GM10248 (cell line): ENCODE results near the gene TBCEL.
"Not testable (repeated sequence)": the region's sequence is repeated elsewhere in the genome, so short reads cannot be mapped to it uniquely, and the experiment has no call there.

ENCODE experiments used
- CTCF ChIA-PET: fragments of 300-600 bp; sonication (Branson Sonifier 250); formaldehyde crosslinking; extraction: SDS; loops from one replicate; lab custom pipeline; 2021; ENCODE audit warnings: antibody characterized with exemption; lab: Yijun Ruan, JAX
- POLR2A ChIA-PET: fragments of 350-650 bp; sonication (Branson Sonifier 250); formaldehyde crosslinking; extraction: SDS; loops from one replicate; lab custom pipeline; 2020; ENCODE audit warnings: antibody characterized with exemption; lab: Yijun Ruan, JAX
- DNase-seq: peaks from one replicate; pipeline ENCODE4 v3.0.0; 2012; ENCODE audit errors: extremely low spot score
- CTCF ChIP-seq: IDR thresholded peaks from 2 replicates; pipeline ENCODE4 v1.5.1; 2012; ENCODE audit warnings: mild to moderate bottlenecking, low read depth; ENCODE audit errors: extremely low read depth, missing control alignments, control extremely low read depth

Gene TBCEL

GRCh38 chr11:120998581-120998980, 25.3 kb upstream of the TBCEL start:
- ChIA-PET POLR2A (no interaction called here), CTCF (interaction anchor here (1.2 to 1.7 kb wide), 2 partner anchors 9 to 10 kb away, joined by 4 read pairs; no protein-coding TSS in a partner anchor)
- TF ChIP-seq CTCF = no peak
- DNase-seq = no peak

DNA sequence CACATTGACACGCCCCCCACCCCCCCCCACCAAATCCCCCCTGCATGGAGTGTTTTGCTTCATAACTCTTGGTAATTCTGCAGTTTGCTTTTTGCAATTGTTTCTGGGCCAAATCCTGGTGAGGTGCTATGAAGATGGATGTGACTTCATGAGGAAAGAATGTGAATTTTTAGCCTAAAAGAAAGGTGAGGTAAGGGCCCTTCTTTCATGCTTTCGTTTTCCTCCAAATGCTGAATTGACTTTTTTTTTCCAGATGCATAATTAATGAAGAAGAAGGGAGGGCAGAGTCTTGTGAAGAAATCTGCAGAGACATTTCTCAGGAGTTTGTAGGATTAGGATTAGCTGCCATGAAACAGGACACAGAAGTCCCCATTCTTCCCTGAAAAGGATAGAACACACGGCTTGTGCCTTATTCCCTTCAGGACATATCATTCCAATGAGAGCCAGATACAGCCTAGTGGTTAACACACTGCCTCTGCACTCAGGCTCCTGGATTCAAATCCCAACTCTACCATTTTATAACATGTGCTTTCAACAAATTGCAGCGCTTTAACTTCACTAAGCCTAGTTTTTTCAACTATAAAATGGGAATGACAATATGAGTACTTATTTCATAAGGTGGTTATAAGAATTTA, 19.6 kb upstream of the TBCEL start:
- no peak for TF ChIP-seq CTCF
- ChIA-PET POLR2A (no interaction called here), CTCF (no interaction called here)
- no peak for DNase-seq

GRCh38 chr11:121006922-121007321, 17.0 kb upstream of the TBCEL start:
- POLR2A ChIA-PET = no interaction called here
- CTCF ChIA-PET = no interaction called here
- no peak for TF ChIP-seq CTCF

GRCh38 chr11:121008551-121008950, 15.4 kb upstream of the TBCEL start:
- no peak for DNase-seq
- ChIA-PET POLR2A (no interaction called here), CTCF (interaction anchor here (1.4 to 1.6 kb wide), 3 partner anchors 11 to 103 kb away, joined by 3 to 4 read pairs (median 3); no protein-coding TSS in a partner anchor)
- TF ChIP-seq CTCF = no peak

More at GRCh38 chr11:121006922-121007321, 17.0 kb upstream of the TBCEL start:
- DNase-seq = no peak

DNA sequence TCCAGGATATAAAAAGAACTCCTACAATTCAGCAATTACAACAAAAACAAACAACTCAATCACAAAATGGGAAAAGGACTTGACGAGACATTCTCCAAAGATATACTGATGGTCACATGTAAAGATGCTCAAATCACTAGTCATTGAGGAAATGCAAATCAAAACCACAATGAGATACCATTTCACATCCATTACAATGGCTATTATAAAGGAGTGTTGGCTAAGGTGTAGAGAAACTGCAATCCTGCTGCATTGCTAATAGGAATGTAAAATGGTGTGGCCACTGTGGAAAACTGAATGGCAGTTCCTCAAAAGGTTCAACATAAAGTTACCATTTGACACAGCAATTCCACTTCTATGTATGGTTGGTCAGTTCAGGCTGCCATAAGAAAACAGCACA, 11.8 kb upstream of the TBCEL start:
- ChIA-PET CTCF (no interaction called here), POLR2A (no interaction called here)
- DNase-seq = no peak
- no peak for TF ChIP-seq CTCF

DNA sequence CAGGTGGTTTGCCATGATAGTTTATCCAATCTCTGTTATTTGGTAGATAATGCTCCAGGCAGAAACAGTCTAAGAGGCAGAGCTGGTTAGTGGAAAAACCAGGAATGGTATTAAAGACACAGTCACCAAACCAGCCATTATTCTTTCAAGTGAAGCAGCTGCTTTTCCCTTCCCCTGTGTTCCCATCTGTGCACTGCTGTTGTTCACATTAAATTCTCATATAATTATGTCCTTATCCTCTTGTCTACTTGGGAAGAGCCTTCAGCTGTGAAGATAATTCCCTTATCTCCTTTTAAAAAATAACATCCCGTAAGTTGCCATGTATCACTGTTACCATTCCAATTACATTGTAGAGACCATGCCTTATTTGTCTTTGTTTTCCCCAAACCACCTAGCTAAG, 5.2 kb upstream of the TBCEL start:
- DNase-seq = no peak
- TF ChIP-seq CTCF = no peak
- ChIA-PET CTCF (interaction anchor here (0.9 to 1.1 kb wide), 4 partner anchors 8 to 90 kb away, joined by 3 to 4 read pairs (median 4); no protein-coding TSS in a partner anchor), POLR2A (no interaction called here)

DNA sequence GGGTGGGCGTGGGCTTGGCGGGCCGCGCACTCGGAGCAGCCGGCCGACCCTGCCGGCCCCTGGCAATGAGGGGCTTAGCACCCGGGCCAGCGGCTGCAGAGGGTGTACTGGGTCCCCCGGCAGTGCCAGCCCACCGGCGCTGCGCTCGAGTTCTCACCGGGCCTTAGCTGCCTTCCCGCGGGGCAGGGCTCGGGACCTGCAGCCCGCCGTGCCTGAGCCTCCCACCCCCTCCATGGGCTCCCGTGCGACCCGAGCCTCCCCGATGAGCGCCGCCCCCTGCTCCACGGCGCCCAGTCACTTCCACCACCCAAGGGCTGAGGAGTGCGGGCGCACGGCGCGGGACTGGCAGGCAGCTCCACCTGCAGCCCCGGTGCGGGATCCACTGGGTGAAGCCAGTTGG, 2.2 kb upstream of the TBCEL start:
- DNase-seq, POLR2A ChIA-PET, CTCF ChIA-PET: not testable (repeated sequence)
